Brain microvascular endothelial cell (primary cell): Measurements from ENCODE around the gene CHMP1A.

ENCODE experiments used
- DNase-seq: peaks from one replicate; pipeline ENCODE4 v3.0.0-alpha.2; 2020
- H3K27ac ChIP-seq: fragments of 250-450 bp; sonication (Bioruptor Pico); 2 replicates; pipeline ENCODE4 v1.5.1; 2020; ENCODE audit warnings: mild to moderate bottlenecking, moderate library complexity
- H3K27me3 ChIP-seq: fragments of 250-450 bp; sonication (Bioruptor Pico); replicated peaks from 2 replicates; pipeline ENCODE4 v1.5.1; 2020; ENCODE audit warnings: mild to moderate bottlenecking
- H3K36me3 ChIP-seq: fragments of 250-450 bp; sonication (Bioruptor Pico); replicated peaks from 2 replicates; pipeline ENCODE4 v1.5.1; 2020; ENCODE audit warnings: mild to moderate bottlenecking
- H3K4me3 ChIP-seq: 2 replicates; pipeline ENCODE4 v1.5.1; 2011; ENCODE audit warnings: low read depth, mild to moderate bottlenecking, control low read depth, low read length, moderate library complexity
- in situ Hi-C: cut with HindIII; loops from 2 replicates; pipeline ENCODE4 v1.10.0; 2017; ENCODE audit warnings: low sequenced_read_pairs, low pct_ligation_motif_present
- TF ChIP-seq, protein P1 (sequence below): IDR thresholded peaks from 2 replicates; pipeline ENCODE4 v1.5.1; 2011; ENCODE audit warnings: low read depth, mild to moderate bottlenecking, moderate library complexity, low read length, control low read depth, inconsistent platforms; ENCODE audit errors: missing control alignments

The CHMP1A gene

GRCh38 chr16:89661215-89661614, 3.7 kb upstream of the CHMP1A start:
- H3K27me3 ChIP-seq = no peaks in the 10 kb centered on the region
- DNase-seq = no peak
- TF ChIP-seq, protein P1, sequence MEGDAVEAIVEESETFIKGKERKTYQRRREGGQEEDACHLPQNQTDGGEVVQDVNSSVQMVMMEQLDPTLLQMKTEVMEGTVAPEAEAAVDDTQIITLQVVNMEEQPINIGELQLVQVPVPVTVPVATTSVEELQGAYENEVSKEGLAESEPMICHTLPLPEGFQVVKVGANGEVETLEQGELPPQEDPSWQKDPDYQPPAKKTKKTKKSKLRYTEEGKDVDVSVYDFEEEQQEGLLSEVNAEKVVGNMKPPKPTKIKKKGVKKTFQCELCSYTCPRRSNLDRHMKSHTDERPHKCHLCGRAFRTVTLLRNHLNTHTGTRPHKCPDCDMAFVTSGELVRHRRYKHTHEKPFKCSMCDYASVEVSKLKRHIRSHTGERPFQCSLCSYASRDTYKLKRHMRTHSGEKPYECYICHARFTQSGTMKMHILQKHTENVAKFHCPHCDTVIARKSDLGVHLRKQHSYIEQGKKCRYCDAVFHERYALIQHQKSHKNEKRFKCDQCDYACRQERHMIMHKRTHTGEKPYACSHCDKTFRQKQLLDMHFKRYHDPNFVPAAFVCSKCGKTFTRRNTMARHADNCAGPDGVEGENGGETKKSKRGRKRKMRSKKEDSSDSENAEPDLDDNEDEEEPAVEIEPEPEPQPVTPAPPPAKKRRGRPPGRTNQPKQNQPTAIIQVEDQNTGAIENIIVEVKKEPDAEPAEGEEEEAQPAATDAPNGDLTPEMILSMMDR = no peak
- no peak overlapping the region for H3K27ac ChIP-seq
- in situ Hi-C loops = no loop called here
- peaks cover 24% of the 10 kb centered on the region for H3K36me3 ChIP-seq
- no peak overlapping the region for H3K4me3 ChIP-seq

- no peak for DNase-seq
- TF ChIP-seq, protein P1 = no peak
- no peak overlapping the region for H3K4me3 ChIP-seq
- peaks cover 24% of the 10 kb centered on the region for H3K36me3 ChIP-seq
- H3K27me3 ChIP-seq = no peaks in the 10 kb centered on the region
- in situ Hi-C loops = no loop called here
- no peak overlapping the region for H3K27ac ChIP-seq
Observed at GRCh38 chr16:89660146-89660545, 2.6 kb upstream of the CHMP1A start.

GRCh38 chr16:89658221-89658879, 842 bp upstream of the CHMP1A start:
- Histone ChIP-seq H3K36me3 (peaks cover 20% of the 10 kb centered on the region), H3K4me3 (peak overlapping the region; percentile 97), H3K27ac (peak overlapping the region; percentile 72), H3K27me3 (no peaks in the 10 kb centered on the region)
- TF ChIP-seq, protein P1 = no peak
- in situ Hi-C loops = no loop called here
- DNase-seq = no peak

- Histone ChIP-seq H3K36me3 (peaks cover 12% of the 10 kb centered on the region), H3K4me3 (peak overlapping the region; percentile 97), H3K27me3 (no peaks in the 10 kb centered on the region), H3K27ac (no peak overlapping the region)
- in situ Hi-C loops = no loop called here
- TF ChIP-seq, protein P1 = no peak
- DNase-seq = no peak
Observed at GRCh38 chr16:89656435-89657121, 930 bp downstream of the CHMP1A start.

DNA sequence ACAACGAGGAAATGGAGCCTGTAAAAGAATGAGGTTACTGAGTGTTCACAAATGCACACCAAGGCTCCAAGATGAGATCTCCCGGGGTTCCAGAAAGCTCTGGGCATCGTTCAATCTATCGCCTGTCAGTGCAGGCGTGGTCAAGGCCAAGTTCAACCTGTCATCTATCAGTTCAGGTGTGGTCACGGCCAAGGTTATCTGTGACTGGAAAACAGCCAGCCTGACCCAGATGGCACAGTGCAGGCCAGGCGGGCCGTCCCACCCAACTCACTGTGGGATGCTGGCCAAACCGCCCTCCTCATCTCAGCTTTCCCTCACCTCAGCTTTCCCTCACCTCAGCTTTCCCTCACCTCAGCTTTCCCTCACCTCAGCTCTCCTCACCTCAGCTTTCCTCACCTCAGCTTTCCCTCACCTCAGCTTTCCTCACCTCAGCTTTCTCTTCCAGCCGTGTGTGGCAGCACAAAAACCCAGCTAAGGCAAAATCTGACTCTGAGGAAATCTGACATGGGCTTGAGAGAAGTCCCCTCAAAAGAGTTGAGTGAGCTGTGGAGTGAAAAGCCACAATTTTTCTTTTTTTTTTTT, 2.4 kb downstream of the CHMP1A start:
- Histone ChIP-seq H3K27me3 (no peaks in the 10 kb centered on the region), H3K27ac (no peak overlapping the region), H3K4me3 (no peak overlapping the region), H3K36me3 (peaks cover 13% of the 10 kb centered on the region)
- TF ChIP-seq, protein P1 = no peak
- in situ Hi-C loops = no loop called here
- DNase-seq = no peak
